ENCODE measurements around the gene PCDH9. TPM values are rescaled to one million over a fixed set of nuclear protein-coding genes. Genes with fewer than 3 reads are reported as not detected.

Gene PCDH9
- total and polyA plus RNA-seq, 8 donors, result 0.46 to 3.8 (median 1.5) TPM

- DNase-seq (no peak), FAIRE-seq (no peak), ATAC-seq (no peak)
- TF ChIP-seq CTCF (IDR thresholded peaks at IDR 0.05), result no peak
- H3K27ac ChIP-seq, result no peak overlapping the region
- 77 to 90% methylated on average over 2 of the region's 2 CpGs for WGBS, 2 donors
- no peaks in the 10 kb centered on the region for H3K9me3 ChIP-seq
- no peaks in the 10 kb centered on the region for H3K4me1 ChIP-seq
- no peaks in the 10 kb centered on the region for H3K27me3 ChIP-seq
- intact Hi-C loops (cut with DNase I), result no loop called here
- H3K4me3 ChIP-seq, result no peak overlapping the region
- no peaks in the 10 kb centered on the region for H3K36me3 ChIP-seq
These were observed 133.7 kb downstream of the PCDH9 start for GRCh38 chr13:67096418-67096817.

GRCh38 chr13:67095621-67096020 is 134.5 kb downstream of the PCDH9 start:
- 24 to 27% methylated on average over 1 of the region's 1 CpG for WGBS, 2 donors
- Histone ChIP-seq H3K36me3 (no peaks in the 10 kb centered on the region), H3K4me3 (no peak overlapping the region), H3K9me3 (no peaks in the 10 kb centered on the region), H3K27ac (no peak overlapping the region), H3K27me3 (no peaks in the 10 kb centered on the region), H3K4me1 (no peaks in the 10 kb centered on the region)
- FAIRE-seq (no peak), ATAC-seq (no peak), DNase-seq (no peak)
- intact Hi-C loops (cut with DNase I), result no loop called here
- TF ChIP-seq CTCF (IDR thresholded peaks at IDR 0.05), result no peak

- no peak for DNase-seq
- ATAC-seq, result no peak
- WGBS, 2 donors, result 68 to 75% methylated on average over 3 of the region's 3 CpGs
These were observed 135.2 kb downstream of the PCDH9 start for GRCh38 chr13:67094952-67095351.

GRCh38 chr13:67094078-67094477 is 136.1 kb downstream of the PCDH9 start:
- FAIRE-seq, result no peak
- no peak for TF ChIP-seq CTCF (IDR thresholded peaks at IDR 0.05)
- intact Hi-C loops (cut with DNase I), result no loop called here

More at GRCh38 chr13:67094952-67095351, 135.2 kb downstream of the PCDH9 start:
- intact Hi-C loops (cut with DNase I), result no loop called here
- peak; percentile 23 for FAIRE-seq
- Histone ChIP-seq H3K36me3 (no peaks in the 10 kb centered on the region), H3K27me3 (no peaks in the 10 kb centered on the region), H3K4me1 (no peaks in the 10 kb centered on the region), H3K27ac (no peak overlapping the region), H3K9me3 (no peaks in the 10 kb centered on the region), H3K4me3 (no peak overlapping the region)
- no peak for TF ChIP-seq CTCF (IDR thresholded peaks at IDR 0.05)

GRCh38 chr13:67091603-67092002 is 138.5 kb downstream of the PCDH9 start:
- Histone ChIP-seq H3K4me3 (no peak overlapping the region), H3K27me3 (no peaks in the 10 kb centered on the region), H3K9me3 (no peaks in the 10 kb centered on the region), H3K4me1 (no peaks in the 10 kb centered on the region), H3K36me3 (no peaks in the 10 kb centered on the region), H3K27ac (no peak overlapping the region)
- ATAC-seq (no peak), DNase-seq (no peak), FAIRE-seq (no peak)
- no peak for TF ChIP-seq CTCF (IDR thresholded peaks at IDR 0.05)
- intact Hi-C loops (cut with DNase I), result no loop called here
- WGBS, 2 donors, result 89 to 94% methylated on average over 1 of the region's 1 CpG

More at GRCh38 chr13:67094078-67094477, 136.1 kb downstream of the PCDH9 start:
- Histone ChIP-seq H3K4me1 (no peaks in the 10 kb centered on the region), H3K36me3 (no peaks in the 10 kb centered on the region), H3K27ac (no peak overlapping the region), H3K9me3 (no peaks in the 10 kb centered on the region), H3K4me3 (no peak overlapping the region), H3K27me3 (no peaks in the 10 kb centered on the region)
- 82 to 90% methylated on average over 1 of the region's 1 CpG for WGBS, 2 donors
- ATAC-seq (no peak), DNase-seq (no peak)
